ENCODE measurements around the gene DENND5B. TPM values are rescaled to one million over a fixed set of nuclear protein-coding genes. Genes with fewer than 3 reads are reported as not detected.

DENND5B gene
- total RNA-seq, 1 experiment from 2014 or later = 9.2 TPM

DNA sequence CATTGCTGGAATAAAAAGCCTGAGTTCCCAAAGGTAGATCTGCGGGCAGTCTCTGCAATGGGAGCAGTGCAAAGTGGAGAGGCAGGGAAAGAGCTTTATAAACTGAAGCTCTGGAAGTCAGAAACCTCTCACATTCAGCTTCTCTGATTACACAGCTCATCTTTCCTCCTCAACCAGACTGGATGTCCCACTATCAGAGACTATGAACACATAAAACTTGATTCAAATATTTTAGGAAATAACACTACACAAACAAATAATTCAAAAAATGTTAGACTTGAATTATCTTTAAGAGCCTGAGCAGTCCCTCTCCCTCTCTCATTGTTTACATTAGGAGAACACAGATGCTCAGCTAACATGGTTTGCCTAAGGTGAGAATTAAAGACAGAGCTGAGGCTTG, 72.9 kb downstream of the DENND5B start:
- no peaks in the 10 kb centered on the region for H4K20me1 ChIP-seq (ENCODE audit: insufficient read depth)
- ChIA-PET CTCF (interaction anchor here (0.6 to 1.4 kb wide), 3 partner anchors 115 to 667 kb away, joined by 3 to 6 read pairs (median 3); no protein-coding TSS in a partner anchor), POLR2A (ENCODE audit: unreplicated experiment) (interaction anchor here (0.7 to 1.0 kb wide), 2 partner anchors 26 to 1179 kb away, joined by 4 to 7 read pairs; no protein-coding TSS in a partner anchor)
- intact Hi-C loops (cut with micrococcal nuclease; ENCODE audit: unreplicated experiment) = loop anchor here (1.0 to 2.0 kb wide), 4 partner anchors 27 to 192 kb away; partner anchors contain the start of genes DENND5B and SINHCAF
- TF ChIP-seq CTCF (conservative IDR thresholded peaks at IDR 0.05) (no peak), EZH2 (IDR thresholded peaks at IDR 0.05; ENCODE audit: low read depth) (no peak)
- H3K9me3 ChIP-seq (ENCODE audit: insufficient read depth, low read depth) = no peaks in the 10 kb centered on the region
- no peak for DNase-seq
- H3K36me3 ChIP-seq (ENCODE audit: low read depth) = no peaks in the 10 kb centered on the region
- TSS peak; percentile 54 for BruUV-seq (replicated peaks)
- H2AFZ ChIP-seq = no peak overlapping the region
- H3F3A ChIP-seq (ENCODE audit: insufficient read depth, low read depth) = peaks cover 19% of the 10 kb centered on the region
- no peaks in the 10 kb centered on the region for H3K9me2 ChIP-seq (ENCODE audit: insufficient read depth)
- H3K27ac ChIP-seq = peak overlapping the region; percentile 77
- H3K27me3 ChIP-seq (ENCODE audit: insufficient read depth, low read depth) = no peaks in the 10 kb centered on the region
- H3K4me2 ChIP-seq = peak overlapping the region; percentile 37
- no peak overlapping the region for H3K4me3 ChIP-seq
- H3K79me2 ChIP-seq (ENCODE audit: low read depth) = no peaks in the 10 kb centered on the region
- H3K4me1 ChIP-seq (replicated peaks; ENCODE audit: insufficient read depth) = peaks cover 31% of the 10 kb centered on the region

- intact Hi-C loops (cut with micrococcal nuclease; ENCODE audit: unreplicated experiment) = loop anchor here (1.0 kb wide), 1 partner anchor 190 kb away; the partner anchor contains the start of gene SINHCAF
- H3K9me2 ChIP-seq (ENCODE audit: insufficient read depth) = no peaks in the 10 kb centered on the region
- H3K4me1 ChIP-seq (replicated peaks; ENCODE audit: insufficient read depth) = peaks cover 31% of the 10 kb centered on the region
- DNase-seq = no peak
- no peak overlapping the region for H3K27ac ChIP-seq
- no peak overlapping the region for H3K4me2 ChIP-seq
- H3K27me3 ChIP-seq (ENCODE audit: insufficient read depth, low read depth) = no peaks in the 10 kb centered on the region
- no peak overlapping the region for H3K4me3 ChIP-seq
- POLR2A ChIA-PET (ENCODE audit: unreplicated experiment) = no interaction called here
- no peaks in the 10 kb centered on the region for H3K79me2 ChIP-seq (ENCODE audit: low read depth)
- CTCF ChIA-PET = no interaction called here
- no peak for TF ChIP-seq EZH2 (IDR thresholded peaks at IDR 0.05; ENCODE audit: low read depth)
- no peaks in the 10 kb centered on the region for H3K9me3 ChIP-seq (ENCODE audit: insufficient read depth, low read depth)
- H2AFZ ChIP-seq = no peak overlapping the region
- BruUV-seq (replicated peaks) = no TSS peak
- no peaks in the 10 kb centered on the region for H4K20me1 ChIP-seq (ENCODE audit: insufficient read depth)
- peaks cover 19% of the 10 kb centered on the region for H3F3A ChIP-seq (ENCODE audit: insufficient read depth, low read depth)
- H3K36me3 ChIP-seq (ENCODE audit: low read depth) = no peaks in the 10 kb centered on the region
These were observed 74.2 kb downstream of the DENND5B start for GRCh38 chr12:31516702-31517101.

DNA sequence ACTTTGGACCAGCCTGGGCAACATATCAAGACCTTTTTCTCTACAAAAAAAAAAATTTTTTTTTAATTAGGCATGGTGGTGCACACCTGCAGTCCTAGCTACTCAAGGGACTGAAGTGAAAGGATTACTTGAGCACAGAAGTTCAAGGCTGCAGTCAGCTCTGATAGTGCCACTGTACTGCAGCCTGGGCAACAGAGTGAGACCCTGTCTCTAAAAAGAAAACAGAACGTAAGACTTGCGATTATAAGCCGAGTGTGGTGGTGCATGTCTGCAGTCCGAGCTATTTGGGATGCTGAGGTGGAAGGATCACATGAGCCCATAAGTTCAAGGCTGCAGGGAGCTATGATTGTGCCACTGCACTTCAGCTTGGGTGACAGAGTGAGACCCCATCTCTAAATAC, 76.0 kb downstream of the DENND5B start:
- H3K4me3 ChIP-seq = no peak overlapping the region
- DNase-seq = no peak
- no peaks in the 10 kb centered on the region for H3K79me2 ChIP-seq (ENCODE audit: low read depth)
- no peaks in the 10 kb centered on the region for H4K20me1 ChIP-seq (ENCODE audit: insufficient read depth)
- no TSS peak for BruUV-seq (replicated peaks)
- CTCF ChIA-PET = no interaction called here
- no peak overlapping the region for H3K4me2 ChIP-seq
- intact Hi-C loops (cut with micrococcal nuclease; ENCODE audit: unreplicated experiment) = no loop called here
- no peak overlapping the region for H2AFZ ChIP-seq
- no peak for TF ChIP-seq EZH2 (IDR thresholded peaks at IDR 0.05; ENCODE audit: low read depth)
- no peak for TF ChIP-seq CTCF (conservative IDR thresholded peaks at IDR 0.05)
- no peaks in the 10 kb centered on the region for H3K36me3 ChIP-seq (ENCODE audit: low read depth)
- H3K9me2 ChIP-seq (ENCODE audit: insufficient read depth) = no peaks in the 10 kb centered on the region
- H3K9me3 ChIP-seq (ENCODE audit: insufficient read depth, low read depth) = no peaks in the 10 kb centered on the region
- peaks cover 27% of the 10 kb centered on the region for H3K4me1 ChIP-seq (replicated peaks; ENCODE audit: insufficient read depth)
- peaks cover 19% of the 10 kb centered on the region for H3F3A ChIP-seq (ENCODE audit: insufficient read depth, low read depth)
- POLR2A ChIA-PET (ENCODE audit: unreplicated experiment) = no interaction called here
- no peaks in the 10 kb centered on the region for H3K27me3 ChIP-seq (ENCODE audit: insufficient read depth, low read depth)
- H3K27ac ChIP-seq = no peak overlapping the region

GRCh38 chr12:31510034-31510433, 80.9 kb downstream of the DENND5B start:
- no peak overlapping the region for H3K4me2 ChIP-seq
- CTCF ChIA-PET = no interaction called here
- no peak for TF ChIP-seq CTCF (conservative IDR thresholded peaks at IDR 0.05)
- TF ChIP-seq EZH2 (IDR thresholded peaks at IDR 0.05; ENCODE audit: low read depth) = no peak

More at GRCh38 chr12:31510034-31510433, 80.9 kb downstream of the DENND5B start:
- H3K9me3 ChIP-seq (ENCODE audit: insufficient read depth, low read depth) = no peaks in the 10 kb centered on the region
- DNase-seq = no peak
- BruUV-seq (replicated peaks) = no TSS peak
- POLR2A ChIA-PET (ENCODE audit: unreplicated experiment) = no interaction called here
- H4K20me1 ChIP-seq (ENCODE audit: insufficient read depth) = no peaks in the 10 kb centered on the region
- intact Hi-C loops (cut with micrococcal nuclease; ENCODE audit: unreplicated experiment) = no loop called here
- no peak overlapping the region for H3K4me3 ChIP-seq
- no peak overlapping the region for H2AFZ ChIP-seq
- no peak overlapping the region for H3K27ac ChIP-seq
- H3K4me1 ChIP-seq (replicated peaks; ENCODE audit: insufficient read depth) = peaks cover 22% of the 10 kb centered on the region
- no peaks in the 10 kb centered on the region for H3K27me3 ChIP-seq (ENCODE audit: insufficient read depth, low read depth)
- H3K36me3 ChIP-seq (ENCODE audit: low read depth) = no peaks in the 10 kb centered on the region
- H3K9me2 ChIP-seq (ENCODE audit: insufficient read depth) = no peaks in the 10 kb centered on the region
- H3K79me2 ChIP-seq (ENCODE audit: low read depth) = no peaks in the 10 kb centered on the region
- no peaks in the 10 kb centered on the region for H3F3A ChIP-seq (ENCODE audit: insufficient read depth, low read depth)
